Measurements from ENCODE around the gene SLC22A31. TPM values are rescaled to one million over a fixed set of nuclear protein-coding genes. Genes with fewer than 3 reads are reported as not detected.

Gene SLC22A31
- total RNA-seq, 1 experiment from 2014 or later, result 53.7 TPM

DNA sequence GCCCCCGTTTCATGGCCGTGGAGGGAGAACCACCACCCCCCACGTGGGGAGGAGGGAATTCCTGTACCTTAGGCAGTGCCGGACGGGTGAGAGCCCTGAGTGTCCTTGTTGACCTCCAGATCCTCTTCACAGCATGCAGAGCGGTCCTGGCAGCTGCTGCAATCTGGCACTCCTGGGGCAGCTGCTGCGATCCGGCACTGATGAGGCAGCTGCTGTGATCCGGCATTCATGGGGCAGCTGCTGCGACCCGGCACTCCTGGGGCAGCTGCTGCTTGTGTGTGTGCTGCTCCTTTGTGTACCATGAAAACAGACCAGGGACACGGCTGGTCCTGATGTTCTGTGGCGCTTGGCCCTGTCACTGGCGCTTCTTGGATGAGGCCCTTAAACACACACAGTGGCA lies 29.9 kb upstream of the SLC22A31 start (continued):
- TF ChIP-seq, protein P1, sequence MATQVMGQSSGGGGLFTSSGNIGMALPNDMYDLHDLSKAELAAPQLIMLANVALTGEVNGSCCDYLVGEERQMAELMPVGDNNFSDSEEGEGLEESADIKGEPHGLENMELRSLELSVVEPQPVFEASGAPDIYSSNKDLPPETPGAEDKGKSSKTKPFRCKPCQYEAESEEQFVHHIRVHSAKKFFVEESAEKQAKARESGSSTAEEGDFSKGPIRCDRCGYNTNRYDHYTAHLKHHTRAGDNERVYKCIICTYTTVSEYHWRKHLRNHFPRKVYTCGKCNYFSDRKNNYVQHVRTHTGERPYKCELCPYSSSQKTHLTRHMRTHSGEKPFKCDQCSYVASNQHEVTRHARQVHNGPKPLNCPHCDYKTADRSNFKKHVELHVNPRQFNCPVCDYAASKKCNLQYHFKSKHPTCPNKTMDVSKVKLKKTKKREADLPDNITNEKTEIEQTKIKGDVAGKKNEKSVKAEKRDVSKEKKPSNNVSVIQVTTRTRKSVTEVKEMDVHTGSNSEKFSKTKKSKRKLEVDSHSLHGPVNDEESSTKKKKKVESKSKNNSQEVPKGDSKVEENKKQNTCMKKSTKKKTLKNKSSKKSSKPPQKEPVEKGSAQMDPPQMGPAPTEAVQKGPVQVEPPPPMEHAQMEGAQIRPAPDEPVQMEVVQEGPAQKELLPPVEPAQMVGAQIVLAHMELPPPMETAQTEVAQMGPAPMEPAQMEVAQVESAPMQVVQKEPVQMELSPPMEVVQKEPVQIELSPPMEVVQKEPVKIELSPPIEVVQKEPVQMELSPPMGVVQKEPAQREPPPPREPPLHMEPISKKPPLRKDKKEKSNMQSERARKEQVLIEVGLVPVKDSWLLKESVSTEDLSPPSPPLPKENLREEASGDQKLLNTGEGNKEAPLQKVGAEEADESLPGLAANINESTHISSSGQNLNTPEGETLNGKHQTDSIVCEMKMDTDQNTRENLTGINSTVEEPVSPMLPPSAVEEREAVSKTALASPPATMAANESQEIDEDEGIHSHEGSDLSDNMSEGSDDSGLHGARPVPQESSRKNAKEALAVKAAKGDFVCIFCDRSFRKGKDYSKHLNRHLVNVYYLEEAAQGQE (IDR thresholded peaks at IDR 0.05; ENCODE audit: low read depth), result no peak
- TF ChIP-seq YY1 (IDR thresholded peaks at IDR 0.05; ENCODE audit: extremely low read depth, insufficient replicate concordance, low read depth, low read length) (no peak), FOSL1 (IDR thresholded peaks at IDR 0.05; ENCODE audit: low read depth) (no peak)

DNA sequence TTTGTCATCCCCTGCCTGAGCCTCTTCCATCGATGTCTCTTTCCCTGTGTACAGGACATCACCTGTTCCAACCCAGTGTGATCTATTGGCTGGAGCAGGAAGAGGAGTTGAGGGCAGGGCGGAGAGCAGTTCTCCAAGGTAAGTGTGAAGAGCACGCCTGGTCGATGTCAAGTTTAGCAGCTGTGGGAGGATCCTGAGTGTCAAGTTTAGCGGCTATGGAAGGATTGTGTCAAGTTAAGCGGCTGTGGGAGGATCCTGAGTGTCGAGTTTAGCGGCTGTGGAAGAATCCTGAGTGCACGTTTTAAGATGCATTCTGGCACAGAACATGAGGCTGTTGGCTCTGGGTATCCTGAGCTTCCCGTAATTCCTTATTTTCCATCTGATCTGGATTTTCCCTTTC lies 24.3 kb upstream of the SLC22A31 start:
- ChIA-PET POLR2A (interaction anchor here (0.7 kb wide), 1 partner anchor 32 kb away, joined by 4 read pairs; no protein-coding TSS in a partner anchor), RAD21 (ENCODE audit: low non-redundant PET in 1 of 2, low total read pairs in 2 of 2, uncharacterized antibody in 2 of 2, unreplicated experiment in 2 of 2) (no interaction called here)
- TF ChIP-seq EZH2phosphoT487 (IDR thresholded peaks at IDR 0.05; ENCODE audit: borderline replicate concordance), result no peak
- TF ChIP-seq, protein P2, sequence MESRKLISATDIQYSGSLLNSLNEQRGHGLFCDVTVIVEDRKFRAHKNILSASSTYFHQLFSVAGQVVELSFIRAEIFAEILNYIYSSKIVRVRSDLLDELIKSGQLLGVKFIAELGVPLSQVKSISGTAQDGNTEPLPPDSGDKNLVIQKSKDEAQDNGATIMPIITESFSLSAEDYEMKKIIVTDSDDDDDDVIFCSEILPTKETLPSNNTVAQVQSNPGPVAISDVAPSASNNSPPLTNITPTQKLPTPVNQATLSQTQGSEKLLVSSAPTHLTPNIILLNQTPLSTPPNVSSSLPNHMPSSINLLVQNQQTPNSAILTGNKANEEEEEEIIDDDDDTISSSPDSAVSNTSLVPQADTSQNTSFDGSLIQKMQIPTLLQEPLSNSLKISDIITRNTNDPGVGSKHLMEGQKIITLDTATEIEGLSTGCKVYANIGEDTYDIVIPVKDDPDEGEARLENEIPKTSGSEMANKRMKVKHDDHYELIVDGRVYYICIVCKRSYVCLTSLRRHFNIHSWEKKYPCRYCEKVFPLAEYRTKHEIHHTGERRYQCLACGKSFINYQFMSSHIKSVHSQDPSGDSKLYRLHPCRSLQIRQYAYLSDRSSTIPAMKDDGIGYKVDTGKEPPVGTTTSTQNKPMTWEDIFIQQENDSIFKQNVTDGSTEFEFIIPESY (IDR thresholded peaks at IDR 0.05; ENCODE audit: extremely low read depth, insufficient replicate concordance, low read length), result no peak
- TF ChIP-seq CEBPB (IDR thresholded peaks at IDR 0.05; ENCODE audit: low read depth), result no peak
- TF ChIP-seq, protein P3, sequence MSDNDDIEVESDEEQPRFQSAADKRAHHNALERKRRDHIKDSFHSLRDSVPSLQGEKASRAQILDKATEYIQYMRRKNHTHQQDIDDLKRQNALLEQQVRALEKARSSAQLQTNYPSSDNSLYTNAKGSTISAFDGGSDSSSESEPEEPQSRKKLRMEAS (IDR thresholded peaks at IDR 0.05), result no peak
- TF ChIP-seq EZH2 (IDR thresholded peaks at IDR 0.05), result no peak
- no peak for TF ChIP-seq YY1 (IDR thresholded peaks at IDR 0.05; ENCODE audit: extremely low read depth, insufficient replicate concordance, low read depth, low read length)
- TF ChIP-seq, protein P1 (IDR thresholded peaks at IDR 0.05; ENCODE audit: low read depth), result no peak
- TF ChIP-seq, protein P4, sequence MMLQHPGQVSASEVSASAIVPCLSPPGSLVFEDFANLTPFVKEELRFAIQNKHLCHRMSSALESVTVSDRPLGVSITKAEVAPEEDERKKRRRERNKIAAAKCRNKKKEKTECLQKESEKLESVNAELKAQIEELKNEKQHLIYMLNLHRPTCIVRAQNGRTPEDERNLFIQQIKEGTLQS (IDR thresholded peaks at IDR 0.05), result no peak
- no peak for TF ChIP-seq JUND (IDR thresholded peaks at IDR 0.05)
- TF ChIP-seq, protein P5, sequence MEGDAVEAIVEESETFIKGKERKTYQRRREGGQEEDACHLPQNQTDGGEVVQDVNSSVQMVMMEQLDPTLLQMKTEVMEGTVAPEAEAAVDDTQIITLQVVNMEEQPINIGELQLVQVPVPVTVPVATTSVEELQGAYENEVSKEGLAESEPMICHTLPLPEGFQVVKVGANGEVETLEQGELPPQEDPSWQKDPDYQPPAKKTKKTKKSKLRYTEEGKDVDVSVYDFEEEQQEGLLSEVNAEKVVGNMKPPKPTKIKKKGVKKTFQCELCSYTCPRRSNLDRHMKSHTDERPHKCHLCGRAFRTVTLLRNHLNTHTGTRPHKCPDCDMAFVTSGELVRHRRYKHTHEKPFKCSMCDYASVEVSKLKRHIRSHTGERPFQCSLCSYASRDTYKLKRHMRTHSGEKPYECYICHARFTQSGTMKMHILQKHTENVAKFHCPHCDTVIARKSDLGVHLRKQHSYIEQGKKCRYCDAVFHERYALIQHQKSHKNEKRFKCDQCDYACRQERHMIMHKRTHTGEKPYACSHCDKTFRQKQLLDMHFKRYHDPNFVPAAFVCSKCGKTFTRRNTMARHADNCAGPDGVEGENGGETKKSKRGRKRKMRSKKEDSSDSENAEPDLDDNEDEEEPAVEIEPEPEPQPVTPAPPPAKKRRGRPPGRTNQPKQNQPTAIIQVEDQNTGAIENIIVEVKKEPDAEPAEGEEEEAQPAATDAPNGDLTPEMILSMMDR (IDR thresholded peaks at IDR 0.05 in 2 of 3, conservative IDR thresholded peaks at IDR 0.05 in 1 of 3; ENCODE audit: borderline replicate concordance in 1 of 3, insufficient read depth in 1 of 3, low read depth in 2 of 3, low read length in 2 of 3), result no peak

More for the DNA sequence above, 24.3 kb upstream of the SLC22A31 start:
- H4K20me1 ChIP-seq (ENCODE audit: insufficient read depth), result no peaks in the 10 kb centered on the region
- intact Hi-C loops (cut with micrococcal nuclease), result no loop called here
- no peaks in the 10 kb centered on the region for H3K27me3 ChIP-seq (ENCODE audit: insufficient read depth, low read length)
- no TSS peak for BruUV-seq (replicated peaks)
- peaks cover 32 to 48% of the 10 kb centered on the region in 2 experiments for H3K36me3 ChIP-seq (ENCODE audit: control insufficient read depth in 1 of 2, insufficient read depth in 2 of 2, low read length in 2 of 2)
- no peak overlapping the region for H3K4me2 ChIP-seq (ENCODE audit: low read length)
- no peaks in the 10 kb centered on the region for H3K9me2 ChIP-seq (ENCODE audit: insufficient read depth)
- H2AFZ ChIP-seq (ENCODE audit: low read depth, low read length, poor library complexity, severe bottlenecking), result no peak overlapping the region
- H3K79me2 ChIP-seq (ENCODE audit: insufficient read depth, low read length), result peaks cover 10% of the 10 kb centered on the region; the same call in 1 of the 2 replicates
- H3K9me3 ChIP-seq (ENCODE audit: control insufficient read depth in 1 of 2, insufficient read depth in 1 of 2, low read depth in 1 of 2, low read length in 2 of 2), result peaks cover 0 to 18% of the 10 kb centered on the region in 2 experiments; a peak in 1 of 4 replicates
- H3K4me1 ChIP-seq (ENCODE audit: control insufficient read depth in 1 of 2, insufficient read depth in 2 of 2, low read length in 2 of 2), result no peaks in the 10 kb centered on the region
- CTCF ChIA-PET, result no interaction called here
- no peak overlapping the region for H3K27ac ChIP-seq (ENCODE audit: low read depth, low read length)
- DNase-seq (ENCODE audit: low read depth, low spot score) (no peak), ATAC-seq (no peak)
- no peak overlapping the region for H3K4me3 ChIP-seq (replicated peaks in 1 of 2; ENCODE audit: low read depth in 1 of 2, low read length in 2 of 2)
- H3K9ac ChIP-seq (ENCODE audit: low read length), result no peak overlapping the region

All from HCT116 (cell line).